NCI-H1092 treated with DMSO at 0.1 percent for 48 hours (cell line): ENCODE measurements around the gene QRICH1.
A peak's percentile ranks its signal among the peaks of the same experiment; 100 is the strongest.

Experiments
- DNase-seq: peaks from one replicate; lab custom pipeline; 2025; lab: John Stamatoyannopoulos, UW

Gene QRICH1

GRCh38 chr3:49119036-49119435, 25.2 kb upstream of the QRICH1 start:
- no peak for DNase-seq

- DNase-seq = no peak
These were observed 18.4 kb upstream of the QRICH1 start for GRCh38 chr3:49112262-49112661.

- no peak for DNase-seq
These were observed 17.5 kb upstream of the QRICH1 start for GRCh38 chr3:49111347-49111746.

- no peak for DNase-seq
These were observed 16.9 kb upstream of the QRICH1 start for GRCh38 chr3:49110780-49111179.

GRCh38 chr3:49108346-49108745, 14.5 kb upstream of the QRICH1 start:
- DNase-seq = no peak

- peak; percentile 80 for DNase-seq
These were observed 10.8 kb upstream of the QRICH1 start, which contains the start of gene QARS1 for GRCh38 chr3:49104427-49105291. QARS1 (minus strand) TSS chr3:49104757; CDS start chr3:49104733, 24 bp downstream.

GRCh38 chr3:49104052-49104426, 10.2 kb upstream of the QRICH1 start:
- DNase-seq = no peak

- no peak for DNase-seq
These were observed 6.3 kb upstream of the QRICH1 start for GRCh38 chr3:49100046-49100615.

GRCh38 chr3:49098910-49099630, 5.2 kb upstream of the QRICH1 start:
- DNase-seq = no peak

- DNase-seq = no peak
These were observed 4.6 kb upstream of the QRICH1 start for GRCh38 chr3:49098429-49098828.

- DNase-seq = peak; percentile 53
These were observed 676 bp downstream of the QRICH1 start for GRCh38 chr3:49092938-49093852.

- DNase-seq = no peak
These were observed 12.4 kb downstream of the QRICH1 start for GRCh38 chr3:49081429-49081828.

GRCh38 chr3:49079270-49079669, 14.6 kb downstream of the QRICH1 start:
- DNase-seq = no peak

- DNase-seq = no peak
These were observed 17.2 kb downstream of the QRICH1 start for GRCh38 chr3:49076646-49077045.

GRCh38 chr3:49076116-49076515, 17.8 kb downstream of the QRICH1 start:
- no peak for DNase-seq

GRCh38 chr3:49058011-49058410, 35.9 kb downstream of the QRICH1 start:
- no peak for DNase-seq

- DNase-seq = no peak
These were observed 36.6 kb downstream of the QRICH1 start for GRCh38 chr3:49057268-49057667.

- no peak for DNase-seq
These were observed 39.5 kb downstream of the QRICH1 start for GRCh38 chr3:49054344-49054862.

- no peak for DNase-seq
These were observed 40.3 kb downstream of the QRICH1 start for GRCh38 chr3:49053543-49053942.

GRCh38 chr3:49035281-49035680, 58.6 kb downstream of the QRICH1 start:
- DNase-seq = no peak

- no peak for DNase-seq
These were observed 59.2 kb downstream of the QRICH1 start for GRCh38 chr3:49034650-49035049.
